Caco-2 (cell line): ENCODE results near the gene RORC. TPM values are rescaled to one million over a fixed set of nuclear protein-coding genes. Genes with fewer than 3 reads are reported as not detected.

Experiments used
- BruUV-seq: library from RNA; stranded (reverse); fragments of 400-500 nt; replicated peaks from 2 replicates; lab custom pipeline; 2021; lab: Mats Ljungman, UMichigan
- CTCF ChIA-PET: fragments of 300-600 bp; sonication (Branson Sonifier 250); formaldehyde crosslinking; loops from one replicate; lab custom pipeline; 2022; ENCODE audit warnings: antibody characterized with exemption; lab: Charles Lee
- POLR2A ChIA-PET: fragments of 300-600 bp; sonication (Branson Sonifier 250); formaldehyde crosslinking; loops from one replicate; lab custom pipeline; 2022; ENCODE audit warnings: antibody characterized with exemption; lab: Charles Lee
- DNase-seq, 2 experiments: peaks; one replicate each; pipeline versions ENCODE4 v3.0.0 to v3.0.0-alpha.2; 2020 to 2022
- H3K27me3 ChIP-seq: replicated peaks from 2 replicates; pipeline ENCODE4 v1.6.0; 2011; ENCODE audit warnings: low read length; ENCODE audit not compliant: control insufficient read depth, insufficient read depth
- H3K36me3 ChIP-seq: 2 replicates; pipeline ENCODE4 v1.5.1; 2011; ENCODE audit warnings: low read length; ENCODE audit not compliant: control insufficient read depth, insufficient read depth
- H3K4me1 ChIP-seq: fragments of 250-450 bp; sonication (Bioruptor Pico); 2 replicates; pipeline ENCODE4 v1.5.1; 2020; ENCODE audit warnings: mild to moderate bottlenecking
- H3K4me3 ChIP-seq: 2 replicates; pipeline ENCODE4 v1.5.1; 2011; ENCODE audit warnings: low read depth, mild to moderate bottlenecking, control low read depth, low read length
- H3K9me3 ChIP-seq: fragments of 250-450 bp; sonication (Bioruptor Pico); 2 replicates; pipeline ENCODE4 v1.5.1; 2020; ENCODE audit warnings: mild to moderate bottlenecking, moderate library complexity
- H3K27ac Mint-ChIP-seq: one replicate; pipeline ENCODE4 v1.8.0; 2022; ENCODE audit warnings: mixed read lengths; ENCODE audit not compliant: unreplicated experiment
- H3K27me3 Mint-ChIP-seq: one replicate; pipeline ENCODE4 v1.8.0; 2022; ENCODE audit warnings: mixed read lengths; ENCODE audit not compliant: insufficient read depth, unreplicated experiment
- H3K36me3 Mint-ChIP-seq: one replicate; pipeline ENCODE4 v1.8.0; 2022; ENCODE audit warnings: mild to moderate bottlenecking, mixed read lengths; ENCODE audit not compliant: insufficient read depth, unreplicated experiment
- H3K4me1 Mint-ChIP-seq: one replicate; pipeline ENCODE4 v1.8.0; 2022; ENCODE audit warnings: low read depth, mixed read lengths; ENCODE audit not compliant: unreplicated experiment
- H3K4me3 Mint-ChIP-seq: one replicate; pipeline ENCODE4 v1.8.0; 2022; ENCODE audit warnings: mild to moderate bottlenecking, moderate library complexity, mixed read lengths; ENCODE audit not compliant: unreplicated experiment
- H3K9me3 Mint-ChIP-seq: one replicate; pipeline ENCODE4 v1.8.0; 2022; ENCODE audit warnings: mixed read lengths; ENCODE audit not compliant: unreplicated experiment
- intact Hi-C: fragments of 100-400 bp; cut with micrococcal nuclease; formaldehyde crosslinking; loops from one replicate; pipeline ENCODE4 v1.10.0; 2022; ENCODE audit not compliant: unreplicated experiment
- total RNA-seq: library from RNA; stranded (reverse); gene quantifications from 2 replicates; pipeline ENCODE4 v1.2.3, GENCODE V29; 2022
- TF ChIP-seq, protein P1 (sequence below), 2 experiments: fragments of 200-600 bp in 1 of 2; IDR thresholded peaks; 1 replicate in 1 of 2; 2 replicates in 1 of 2; pipeline versions ENCODE4 v1.5.1 to v1.8.0; 2011 to 2022; ENCODE audit warnings: antibody characterized with exemption in 1 of 2, control low read depth in 1 of 2, inconsistent platforms in 1 of 2, low read depth in 1 of 2, low read length in 1 of 2, mild to moderate bottlenecking in 1 of 2, moderate library complexity in 1 of 2; ENCODE audit not compliant: insufficient read depth in 1 of 2, severe bottlenecking in 1 of 2, unreplicated experiment in 1 of 2

The RORC gene
- total RNA-seq, 1 experiment from 2014 or later: not detected

- H3K4me1 ChIP-seq: no peaks in the 10 kb centered on the region
- DNase-seq: no peak
- intact Hi-C loops: no loop called here
- Mint-ChIP-seq H3K4me3 (no peak overlapping the region), H3K27me3 (no peaks in the 10 kb centered on the region), H3K27ac (no peak overlapping the region), H3K9me3 (no peaks in the 10 kb centered on the region), H3K4me1 (no peaks in the 10 kb centered on the region), H3K36me3 (no peaks in the 10 kb centered on the region)
- no peak overlapping the region for H3K4me3 ChIP-seq
- no peaks in the 10 kb centered on the region for H3K9me3 ChIP-seq
- no peaks in the 10 kb centered on the region; the same call in none of the 2 replicates for H3K27me3 ChIP-seq
- no TSS peak for BruUV-seq
- no peaks in the 10 kb centered on the region for H3K36me3 ChIP-seq
- CTCF ChIA-PET: no interaction called here
- POLR2A ChIA-PET: no interaction called here
- TF ChIP-seq, protein P1, sequence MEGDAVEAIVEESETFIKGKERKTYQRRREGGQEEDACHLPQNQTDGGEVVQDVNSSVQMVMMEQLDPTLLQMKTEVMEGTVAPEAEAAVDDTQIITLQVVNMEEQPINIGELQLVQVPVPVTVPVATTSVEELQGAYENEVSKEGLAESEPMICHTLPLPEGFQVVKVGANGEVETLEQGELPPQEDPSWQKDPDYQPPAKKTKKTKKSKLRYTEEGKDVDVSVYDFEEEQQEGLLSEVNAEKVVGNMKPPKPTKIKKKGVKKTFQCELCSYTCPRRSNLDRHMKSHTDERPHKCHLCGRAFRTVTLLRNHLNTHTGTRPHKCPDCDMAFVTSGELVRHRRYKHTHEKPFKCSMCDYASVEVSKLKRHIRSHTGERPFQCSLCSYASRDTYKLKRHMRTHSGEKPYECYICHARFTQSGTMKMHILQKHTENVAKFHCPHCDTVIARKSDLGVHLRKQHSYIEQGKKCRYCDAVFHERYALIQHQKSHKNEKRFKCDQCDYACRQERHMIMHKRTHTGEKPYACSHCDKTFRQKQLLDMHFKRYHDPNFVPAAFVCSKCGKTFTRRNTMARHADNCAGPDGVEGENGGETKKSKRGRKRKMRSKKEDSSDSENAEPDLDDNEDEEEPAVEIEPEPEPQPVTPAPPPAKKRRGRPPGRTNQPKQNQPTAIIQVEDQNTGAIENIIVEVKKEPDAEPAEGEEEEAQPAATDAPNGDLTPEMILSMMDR (IDR thresholded peaks at IDR 0.05; ENCODE audit: insufficient read depth in 1 of 2, low read depth in 1 of 2, low read length in 1 of 2, severe bottlenecking in 1 of 2, unreplicated experiment in 1 of 2): no peak
Observed at GRCh38 chr1:151819227-151819835, 12.3 kb downstream of the RORC start.

- no peak overlapping the region for H3K4me3 Mint-ChIP-seq
- no peaks in the 10 kb centered on the region for H3K36me3 ChIP-seq
- no peak for DNase-seq
- no TSS peak for BruUV-seq
- no peaks in the 10 kb centered on the region for H3K9me3 Mint-ChIP-seq
- CTCF ChIA-PET: interaction anchor here (0.8 kb wide), 1 partner anchor 19 kb away, joined by 3 read pairs; no protein-coding TSS in a partner anchor
- H3K27me3 ChIP-seq: no peaks in the 10 kb centered on the region; the same call in none of the 2 replicates
- no peaks in the 10 kb centered on the region for H3K36me3 Mint-ChIP-seq
- TF ChIP-seq, protein P1 (IDR thresholded peaks at IDR 0.05; ENCODE audit: insufficient read depth in 1 of 2, low read depth in 1 of 2, low read length in 1 of 2, severe bottlenecking in 1 of 2, unreplicated experiment in 1 of 2): no peak
- no peak overlapping the region for H3K27ac Mint-ChIP-seq
- intact Hi-C loops: no loop called here
- H3K4me1 Mint-ChIP-seq: no peaks in the 10 kb centered on the region
- H3K27me3 Mint-ChIP-seq: peaks cover 5% of the 10 kb centered on the region
- POLR2A ChIA-PET: no interaction called here
- H3K4me1 ChIP-seq: no peaks in the 10 kb centered on the region
- H3K4me3 ChIP-seq: no peak overlapping the region
- no peaks in the 10 kb centered on the region for H3K9me3 ChIP-seq
Observed at GRCh38 chr1:151817353-151817730, 14.3 kb downstream of the RORC start.

- Histone ChIP-seq H3K9me3 (no peaks in the 10 kb centered on the region), H3K4me1 (no peaks in the 10 kb centered on the region), H3K27me3 (no peaks in the 10 kb centered on the region; the same call in none of the 2 replicates), H3K4me3 (no peak overlapping the region), H3K36me3 (no peaks in the 10 kb centered on the region)
- CTCF ChIA-PET: interaction anchor here (0.8 kb wide), 1 partner anchor 20 kb away, joined by 3 read pairs; no protein-coding TSS in a partner anchor
- Mint-ChIP-seq H3K9me3 (no peaks in the 10 kb centered on the region), H3K4me3 (no peak overlapping the region), H3K4me1 (no peaks in the 10 kb centered on the region), H3K27ac (no peak overlapping the region), H3K27me3 (peaks cover 5% of the 10 kb centered on the region), H3K36me3 (no peaks in the 10 kb centered on the region)
- POLR2A ChIA-PET: no interaction called here
- TF ChIP-seq, protein P1 (IDR thresholded peaks at IDR 0.05; ENCODE audit: insufficient read depth in 1 of 2, low read depth in 1 of 2, low read length in 1 of 2, severe bottlenecking in 1 of 2, unreplicated experiment in 1 of 2): no peak
- no peak for DNase-seq
- intact Hi-C loops: no loop called here
- BruUV-seq: no TSS peak
Observed at GRCh38 chr1:151816548-151817352, 14.9 kb downstream of the RORC start.
